Effector memory CD8-positive, alpha-beta T cell (primary cell): ENCODE results near the gene YES1.

Source experiments
- ATAC-seq: fragments of 150-1000 bp; cut with Tn5 transposase; replicated peaks from 2 replicates; pipeline ENCODE4 v1.10.0; 2021; ENCODE audit warnings: mild to moderate bottlenecking, moderate library complexity
- DNase-seq, 3 experiments: peaks; one replicate each; pipeline ENCODE4 v3.0.0; 2021
- H3K27ac Mint-ChIP-seq, 2 donors: one replicate each; pipeline ENCODE4 v1.8.0; 2022; ENCODE audit warnings: mild to moderate bottlenecking in 2 of 2, mixed read lengths in 2 of 2, moderate library complexity in 2 of 2
- H3K27me3 Mint-ChIP-seq, 2 donors: one replicate each; pipeline ENCODE4 v1.8.0; 2022; ENCODE audit warnings: mixed read lengths in 2 of 2
- H3K36me3 Mint-ChIP-seq: one replicate; pipeline ENCODE4 v1.8.0; 2022; ENCODE audit warnings: mild to moderate bottlenecking, moderate library complexity, mixed read lengths; ENCODE audit not compliant: insufficient read depth
- H3K4me1 Mint-ChIP-seq, 2 donors: one replicate each; pipeline ENCODE4 v1.8.0; 2022; ENCODE audit warnings: low read depth in 2 of 2, mixed read lengths in 2 of 2
- H3K4me3 Mint-ChIP-seq, 2 donors: one replicate each; pipeline ENCODE4 v1.8.0; 2022; ENCODE audit warnings: mild to moderate bottlenecking in 2 of 2, mixed read lengths in 2 of 2, moderate library complexity in 2 of 2
- H3K9me3 Mint-ChIP-seq, 2 donors: one replicate each; pipeline ENCODE4 v1.8.0; 2022; ENCODE audit warnings: mixed read lengths in 2 of 2

YES1 gene

GRCh38 chr18:717003-717402, 95.0 kb downstream of the YES1 start:
- Mint-ChIP-seq H3K4me3 (no peak overlapping the region), H3K36me3 (peaks cover 12% of the 10 kb centered on the region), H3K4me1 (peaks cover 1 to 3% of the 10 kb centered on the region in 2 donors), H3K27me3 (no peaks in the 10 kb centered on the region), H3K9me3 (no peaks in the 10 kb centered on the region), H3K27ac (no peak overlapping the region)
- DNase-seq (no peak), ATAC-seq (no peak)

DNA sequence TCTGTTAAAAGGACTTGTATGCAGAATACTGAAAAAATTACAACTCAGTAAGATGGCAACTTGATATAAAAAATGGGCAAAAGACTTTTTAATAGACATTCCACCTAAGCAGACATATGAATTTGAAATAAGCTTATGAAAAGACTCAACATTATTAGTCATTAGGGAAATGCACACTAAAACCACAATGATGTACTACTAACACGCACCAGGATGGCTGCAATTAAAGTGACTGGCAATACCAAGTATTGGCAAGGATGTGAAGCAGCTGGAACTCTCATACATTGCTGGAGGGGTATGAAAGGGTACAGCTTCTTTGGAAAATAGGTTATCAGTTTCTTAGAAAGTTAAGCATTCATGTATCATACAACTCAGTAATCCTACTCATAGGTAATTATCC, 96.4 kb downstream of the YES1 start:
- no peak for DNase-seq
- Mint-ChIP-seq H3K27ac (peak overlapping the region; percentile 41 to 49), H3K27me3 (no peaks in the 10 kb centered on the region), H3K36me3 (peaks cover 20% of the 10 kb centered on the region), H3K4me1 (peaks cover 10 to 12% of the 10 kb centered on the region in 2 donors), H3K4me3 (no peak overlapping the region), H3K9me3 (no peaks in the 10 kb centered on the region)
- no peak for ATAC-seq

- peak overlapping the region in 1 of 2 donors; percentile 55 for H3K27ac Mint-ChIP-seq
- no peaks in the 10 kb centered on the region for H3K27me3 Mint-ChIP-seq
- ATAC-seq, result no peak
- H3K4me1 Mint-ChIP-seq, result peaks cover 22 to 25% of the 10 kb centered on the region in 2 donors
- peaks cover 20% of the 10 kb centered on the region for H3K36me3 Mint-ChIP-seq
- peak overlapping the region; percentile 51 to 90 for H3K4me3 Mint-ChIP-seq
- no peaks in the 10 kb centered on the region for H3K9me3 Mint-ChIP-seq
- peak in 1 of 3 experiments; percentile 3 for DNase-seq
Measured at GRCh38 chr18:713135-713490, 98.9 kb downstream of the YES1 start.

GRCh38 chr18:712401-713134, 99.5 kb downstream of the YES1 start, which contains the start of gene ENOSF1:
Gene ENOSF1 (minus strand): TSS chr18:712630. CDS start chr18:712587, 43 bp downstream.
- peaks cover 22 to 25% of the 10 kb centered on the region in 2 donors for H3K4me1 Mint-ChIP-seq
- peak; percentile 72 for ATAC-seq
- H3K27ac Mint-ChIP-seq, result peak within 1 kb of the TSS; percentile 96 to 97
- no peaks in the 10 kb centered on the region for H3K9me3 Mint-ChIP-seq
- peak within 1 kb of the TSS; percentile 90 to 94 for H3K4me3 Mint-ChIP-seq
- no peaks in the 10 kb centered on the region for H3K27me3 Mint-ChIP-seq
- H3K36me3 Mint-ChIP-seq, result peaks cover 20% of the 10 kb centered on the region
- peak; percentile 65 to 74 (median 69) for DNase-seq

GRCh38 chr18:711657-712400, 100.2 kb downstream of the YES1 start:
- ATAC-seq (peak; percentile 73), DNase-seq (peak; percentile 65 to 77 (median 69))
- H3K36me3 Mint-ChIP-seq, result peaks cover 20% of the 10 kb centered on the region
- peak overlapping the region; percentile 96 to 97 for H3K27ac Mint-ChIP-seq
- peaks cover 22 to 25% of the 10 kb centered on the region in 2 donors for H3K4me1 Mint-ChIP-seq
- no peaks in the 10 kb centered on the region for H3K9me3 Mint-ChIP-seq
- peak overlapping the region; percentile 90 to 94 for H3K4me3 Mint-ChIP-seq
- no peaks in the 10 kb centered on the region for H3K27me3 Mint-ChIP-seq

DNA sequence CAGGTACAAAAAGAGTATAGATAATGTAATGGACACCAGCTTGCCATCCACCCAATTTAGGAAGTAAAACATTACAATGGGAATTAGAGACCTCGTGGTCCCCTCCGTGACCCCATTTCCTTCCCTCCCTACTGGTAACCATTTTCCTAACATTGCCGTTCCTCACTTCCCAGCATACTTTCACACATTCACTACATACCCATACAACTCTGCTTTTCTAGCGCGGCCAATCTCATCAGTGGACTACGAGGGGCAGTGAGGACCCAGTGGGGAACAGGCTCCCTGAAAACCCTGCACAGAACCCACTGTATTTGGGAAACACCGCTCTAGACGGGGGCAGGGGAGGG, 100.8 kb downstream of the YES1 start:
- no peaks in the 10 kb centered on the region for H3K27me3 Mint-ChIP-seq

GRCh38 chr18:710418-711300, 101.4 kb downstream of the YES1 start:
- H3K4me3 Mint-ChIP-seq, result peak overlapping the region; percentile 90 to 94

More for the DNA sequence above, 100.8 kb downstream of the YES1 start:
- H3K27ac Mint-ChIP-seq, result peak overlapping the region; percentile 96 to 97
- DNase-seq (no peak), ATAC-seq (no peak)
- H3K36me3 Mint-ChIP-seq, result peaks cover 20% of the 10 kb centered on the region
- H3K4me3 Mint-ChIP-seq, result peak overlapping the region; percentile 90 to 94
- H3K4me1 Mint-ChIP-seq, result peaks cover 22 to 25% of the 10 kb centered on the region in 2 donors
- H3K9me3 Mint-ChIP-seq, result no peaks in the 10 kb centered on the region

DNA sequence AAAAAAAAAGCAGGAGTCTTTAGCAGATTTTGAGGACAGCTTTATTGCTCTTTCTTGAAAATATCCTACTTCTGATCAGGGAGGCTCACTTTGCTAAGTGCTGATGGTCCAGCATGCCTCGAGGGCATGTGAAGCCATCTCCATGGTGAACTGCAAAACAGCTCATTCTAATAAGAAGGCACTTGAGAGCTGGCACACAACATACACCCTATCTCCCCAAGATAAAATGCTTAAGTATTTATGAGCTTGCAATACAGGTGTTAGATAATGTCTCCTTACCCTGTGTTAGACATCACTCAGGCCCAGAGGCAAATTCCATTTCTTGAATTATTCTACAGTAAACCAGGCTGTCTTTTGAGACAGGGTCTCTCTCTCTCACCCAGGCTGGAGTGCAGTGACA, 102.3 kb downstream of the YES1 start:
- H3K36me3 Mint-ChIP-seq, result peaks cover 20% of the 10 kb centered on the region
- DNase-seq, result no peak
- H3K4me1 Mint-ChIP-seq, result peaks cover 22 to 23% of the 10 kb centered on the region in 2 donors
- H3K4me3 Mint-ChIP-seq, result no peak overlapping the region
- H3K27ac Mint-ChIP-seq, result peak overlapping the region in 1 of 2 donors; percentile 76
- no peaks in the 10 kb centered on the region for H3K27me3 Mint-ChIP-seq
- H3K9me3 Mint-ChIP-seq, result no peaks in the 10 kb centered on the region
- ATAC-seq, result no peak

More at GRCh38 chr18:710418-711300, 101.4 kb downstream of the YES1 start:
- peaks cover 22 to 25% of the 10 kb centered on the region in 2 donors for H3K4me1 Mint-ChIP-seq
- no peaks in the 10 kb centered on the region for H3K27me3 Mint-ChIP-seq
- H3K9me3 Mint-ChIP-seq, result no peaks in the 10 kb centered on the region
- no peak for DNase-seq
- H3K27ac Mint-ChIP-seq, result peak overlapping the region; percentile 96 to 97
- no peak for ATAC-seq
- H3K36me3 Mint-ChIP-seq, result peaks cover 20% of the 10 kb centered on the region

DNA sequence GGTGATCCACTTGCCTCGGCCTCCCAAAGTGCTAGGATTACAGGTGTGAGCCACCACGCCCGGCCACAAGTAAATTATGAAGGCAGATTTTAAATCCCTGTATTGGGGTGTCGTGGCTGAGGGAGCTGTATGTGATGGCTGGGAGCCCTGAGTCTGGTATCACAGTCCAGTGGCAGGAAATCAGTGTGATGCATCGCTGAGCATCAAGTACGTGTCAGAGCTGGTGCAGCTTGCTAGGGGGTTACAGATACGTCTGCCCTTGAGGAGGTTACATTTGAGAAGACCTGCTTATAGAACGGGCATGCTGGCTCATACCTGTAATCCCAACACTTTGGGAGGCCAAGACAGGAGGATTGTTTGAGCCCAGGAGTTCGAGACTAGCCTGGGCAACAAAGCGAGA, 103.9 kb downstream of the YES1 start:
- Mint-ChIP-seq H3K4me1 (peaks cover 22 to 26% of the 10 kb centered on the region in 2 donors), H3K36me3 (peaks cover 20% of the 10 kb centered on the region)

GRCh38 chr18:706405-706804, 105.6 kb downstream of the YES1 start:
- peaks cover 20 to 27% of the 10 kb centered on the region in 2 donors for H3K4me1 Mint-ChIP-seq
- H3K27me3 Mint-ChIP-seq, result no peaks in the 10 kb centered on the region
- no peak for DNase-seq
- no peak overlapping the region for H3K4me3 Mint-ChIP-seq
- H3K9me3 Mint-ChIP-seq, result no peaks in the 10 kb centered on the region
- H3K36me3 Mint-ChIP-seq, result peaks cover 8% of the 10 kb centered on the region
- H3K27ac Mint-ChIP-seq, result peak overlapping the region in 1 of 2 donors; percentile 13
- ATAC-seq, result no peak

More for the DNA sequence above, 103.9 kb downstream of the YES1 start:
- ATAC-seq, result no peak
- no peaks in the 10 kb centered on the region for H3K27me3 Mint-ChIP-seq
- no peaks in the 10 kb centered on the region for H3K9me3 Mint-ChIP-seq
- no peak for DNase-seq
- no peak overlapping the region for H3K4me3 Mint-ChIP-seq
- no peak overlapping the region for H3K27ac Mint-ChIP-seq

DNA sequence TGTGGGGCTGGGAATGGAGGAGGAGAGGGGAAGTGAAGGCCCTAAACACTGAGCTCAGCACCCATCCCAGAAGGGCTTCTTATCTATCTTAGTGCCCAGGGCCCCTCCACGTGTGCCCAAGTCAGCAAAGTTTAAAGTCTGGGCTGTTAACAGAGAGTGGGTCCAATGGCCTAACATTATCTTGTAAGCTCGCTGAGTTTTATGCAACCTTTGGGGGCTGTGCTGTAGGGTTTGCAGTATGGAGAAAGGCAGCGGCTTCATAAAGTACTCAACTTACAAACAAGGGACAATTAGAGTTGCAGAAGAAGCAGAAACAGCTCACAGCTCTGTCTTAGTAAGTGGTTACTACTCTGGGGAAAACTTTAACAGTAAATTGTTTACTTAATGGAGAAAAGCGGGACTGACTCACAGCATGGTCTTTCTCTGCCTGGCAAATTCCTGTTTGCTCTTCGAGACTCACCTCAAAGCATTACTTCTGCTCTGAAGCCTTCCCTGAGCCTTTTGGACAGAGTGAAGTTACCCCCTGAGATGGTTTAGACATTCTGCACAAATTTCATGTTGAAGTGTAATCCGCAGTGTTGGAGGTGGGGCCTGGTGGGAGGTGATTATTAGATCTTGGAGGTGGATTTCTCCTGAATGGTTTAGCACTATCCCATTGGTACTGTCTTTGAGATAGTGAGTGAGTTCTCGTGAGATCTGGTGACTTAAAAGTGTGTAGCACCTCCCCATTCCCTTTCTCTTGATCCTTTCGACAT, 108.7 kb downstream of the YES1 start:
- Mint-ChIP-seq H3K4me1 (peaks cover 4 to 7% of the 10 kb centered on the region in 2 donors), H3K9me3 (no peaks in the 10 kb centered on the region), H3K4me3 (no peak overlapping the region), H3K36me3 (peaks cover 5% of the 10 kb centered on the region), H3K27ac (peak overlapping the region; percentile 12 to 29), H3K27me3 (no peaks in the 10 kb centered on the region)
- no peak for ATAC-seq
- no peak for DNase-seq

DNA sequence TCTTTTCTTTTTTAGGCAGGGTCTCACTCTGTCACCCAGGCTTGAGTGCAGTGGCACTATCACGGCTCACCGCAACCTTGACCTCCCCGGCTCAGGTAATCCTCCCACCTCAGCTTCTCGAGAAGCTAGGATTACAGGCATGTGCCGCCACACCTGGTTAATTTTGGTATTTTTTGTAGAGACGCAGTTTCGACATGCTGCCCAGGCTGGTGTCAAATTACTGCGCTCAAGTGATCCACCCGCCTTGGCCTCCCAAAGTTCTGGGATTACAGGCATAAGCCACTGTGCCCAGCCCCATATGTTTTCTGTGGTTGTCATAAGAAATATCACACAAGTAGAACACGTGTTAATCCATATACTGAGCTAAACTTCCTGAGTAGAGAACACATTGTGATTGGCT, 114.2 kb downstream of the YES1 start:
- peaks cover 10% of the 10 kb centered on the region for H3K36me3 Mint-ChIP-seq
- no peak overlapping the region for H3K4me3 Mint-ChIP-seq
- H3K4me1 Mint-ChIP-seq, result peaks cover 1 to 5% of the 10 kb centered on the region in 2 donors
- H3K9me3 Mint-ChIP-seq, result no peaks in the 10 kb centered on the region
- ATAC-seq (no peak), DNase-seq (no peak)
- H3K27ac Mint-ChIP-seq, result peak overlapping the region in 1 of 2 donors; percentile 38
- H3K27me3 Mint-ChIP-seq, result no peaks in the 10 kb centered on the region
